Glomerular visceral epithelial cell (primary cell): ENCODE measurements around the gene MEIKIN.

Experiments
- DNase-seq: peaks from one replicate; pipeline ENCODE4 v3.0.0-alpha.2; 2016; ENCODE audit errors: extremely low spot score

MEIKIN gene, protein sequence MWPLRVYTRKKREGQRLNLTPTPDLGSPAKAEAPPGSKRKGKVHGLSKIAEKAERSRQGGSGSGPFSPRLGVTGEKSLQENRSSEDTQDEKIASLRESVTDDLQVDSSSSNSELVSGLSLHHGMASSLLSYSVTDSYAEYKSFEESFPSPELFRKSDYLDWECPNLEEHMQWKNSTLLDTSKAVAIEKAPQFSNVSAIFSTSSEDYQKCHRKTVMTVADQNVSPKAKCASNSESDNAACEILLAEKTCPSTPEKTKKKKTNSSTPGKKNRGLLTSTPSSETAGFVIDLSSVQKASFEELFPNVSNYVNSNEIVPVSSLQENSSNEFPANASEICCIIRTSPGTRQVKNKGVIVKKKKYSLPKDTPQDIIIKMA

DNA sequence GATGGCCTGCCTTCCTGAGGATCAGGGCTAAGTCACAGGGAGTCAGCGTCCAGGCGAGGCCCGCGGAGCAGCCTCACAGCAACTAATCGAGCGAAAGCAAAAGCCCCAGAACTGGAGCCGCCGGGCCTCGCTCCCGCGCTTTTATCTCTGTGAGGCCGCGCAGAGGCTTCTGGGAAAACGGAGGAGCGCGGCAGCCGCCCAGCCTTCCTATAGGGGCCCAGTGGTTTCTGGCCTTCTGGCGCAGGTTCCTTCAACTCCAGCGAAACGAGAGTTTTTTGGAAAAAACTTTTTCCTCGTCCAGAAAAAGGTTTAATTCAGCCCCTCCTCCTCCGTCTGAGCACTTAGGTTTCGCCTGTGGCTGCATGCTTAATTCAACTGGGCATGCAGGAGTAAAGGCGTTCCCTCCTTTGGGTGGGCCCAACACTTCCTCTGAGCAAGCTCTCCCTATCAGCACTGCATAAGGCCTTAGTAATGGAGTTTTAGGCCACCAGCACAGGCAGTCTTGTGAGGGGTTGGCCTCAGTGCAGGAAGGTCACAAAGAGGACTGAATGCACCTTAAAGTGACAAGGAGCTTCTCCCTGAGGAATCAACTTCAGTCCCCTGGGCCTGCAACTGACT, at the start of gene MEIKIN:
Gene MEIKIN (minus strand): TSS at position 113 of the 618 bp plus-strand sequence. CDS start 158 bp downstream, outside the sequence.
- DNase-seq = no peak

DNA sequence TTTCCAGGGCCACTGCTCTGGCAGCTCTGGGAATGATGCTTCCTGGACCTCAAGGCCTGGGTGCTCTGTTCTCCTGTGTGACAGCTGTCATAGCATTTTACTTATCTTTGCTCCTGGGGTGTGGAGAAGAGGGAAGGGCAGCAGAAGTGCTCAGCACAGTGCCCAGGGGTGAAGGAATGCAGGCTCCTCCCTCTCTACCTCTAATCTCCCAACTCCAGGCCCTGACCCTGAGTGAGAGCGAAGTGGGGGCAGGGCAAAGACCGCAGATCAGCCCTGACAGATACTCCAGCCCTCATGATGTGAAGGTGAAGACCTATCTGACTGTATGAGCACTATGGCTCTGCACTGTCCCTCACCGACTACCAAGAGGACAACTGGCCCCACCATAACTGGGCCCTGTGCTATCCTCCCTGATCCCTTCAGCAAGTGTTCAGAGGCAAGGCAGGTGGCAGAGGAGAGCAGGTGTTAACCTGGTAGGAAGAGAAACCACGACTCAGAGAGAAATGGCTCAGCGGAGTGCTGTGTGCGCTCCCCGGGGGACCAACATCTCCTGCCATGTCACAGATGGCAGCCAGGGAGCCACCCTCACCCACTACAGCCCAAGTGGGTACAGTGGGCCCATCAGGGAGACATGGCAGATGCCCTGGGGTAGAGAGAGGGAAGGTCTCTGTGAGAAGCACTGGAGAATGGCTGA, 49.2 kb upstream of the MEIKIN start:
- no peak for DNase-seq

DNA sequence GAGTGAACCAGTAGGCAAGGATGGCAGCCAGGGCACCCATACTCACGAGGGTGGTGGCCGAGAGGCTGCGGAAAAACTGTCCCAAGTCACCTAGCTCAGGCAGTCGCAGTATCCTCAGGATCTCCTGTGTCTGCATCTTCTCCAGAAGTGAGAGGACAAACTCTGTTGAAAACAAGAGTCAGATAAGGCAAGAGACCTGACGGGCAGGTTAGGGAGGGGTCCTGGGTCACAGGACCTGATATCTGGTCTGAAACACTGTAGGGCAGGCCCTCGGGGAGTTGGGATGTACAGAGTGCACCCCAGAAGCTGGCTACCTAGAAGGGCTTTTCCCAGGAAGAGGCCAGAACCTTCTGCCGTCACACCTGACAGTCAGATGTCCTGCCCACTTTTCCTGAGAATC, 48.6 kb upstream of the MEIKIN start:
- DNase-seq = no peak

DNA sequence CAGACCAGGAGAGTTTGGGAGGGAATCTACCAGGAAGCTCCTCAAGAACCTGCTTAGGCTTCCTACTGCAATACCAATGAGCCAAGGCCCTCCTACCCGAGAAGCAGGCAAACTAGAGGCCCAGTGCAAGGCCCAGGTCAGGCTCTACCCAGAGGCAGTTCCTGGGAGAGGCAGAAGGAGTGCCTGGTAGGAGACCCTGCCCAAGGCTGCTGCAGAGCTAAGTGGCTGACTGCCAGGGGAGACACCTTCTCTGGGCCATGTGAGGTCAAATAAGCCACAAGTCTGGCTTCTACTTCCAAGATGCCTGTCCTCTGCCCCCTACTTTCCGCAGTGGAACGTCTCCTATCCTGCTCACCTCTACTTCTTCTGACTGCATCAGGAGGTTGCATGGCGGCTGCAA, 48.2 kb upstream of the MEIKIN start:
- DNase-seq = no peak

DNA sequence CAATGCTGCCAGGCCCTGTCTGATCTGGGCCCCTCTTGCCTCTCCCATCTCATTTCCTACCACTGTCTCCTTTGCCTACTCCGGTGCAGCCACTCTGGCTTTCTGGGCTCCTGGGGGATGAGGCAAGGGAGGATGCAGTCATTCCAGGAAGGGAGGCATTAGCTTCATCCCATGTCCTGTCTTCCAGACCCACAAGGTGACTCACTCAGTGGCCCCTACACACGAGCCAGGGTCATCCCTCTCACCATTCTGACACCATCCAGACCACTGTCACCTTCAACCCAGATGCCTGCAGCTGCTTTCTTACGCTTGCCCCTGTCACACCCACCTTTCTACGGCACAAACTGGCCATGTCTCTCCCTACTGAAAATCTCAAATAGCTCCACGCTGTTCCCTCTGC, 46.9 kb upstream of the MEIKIN start:
- no peak for DNase-seq

DNA sequence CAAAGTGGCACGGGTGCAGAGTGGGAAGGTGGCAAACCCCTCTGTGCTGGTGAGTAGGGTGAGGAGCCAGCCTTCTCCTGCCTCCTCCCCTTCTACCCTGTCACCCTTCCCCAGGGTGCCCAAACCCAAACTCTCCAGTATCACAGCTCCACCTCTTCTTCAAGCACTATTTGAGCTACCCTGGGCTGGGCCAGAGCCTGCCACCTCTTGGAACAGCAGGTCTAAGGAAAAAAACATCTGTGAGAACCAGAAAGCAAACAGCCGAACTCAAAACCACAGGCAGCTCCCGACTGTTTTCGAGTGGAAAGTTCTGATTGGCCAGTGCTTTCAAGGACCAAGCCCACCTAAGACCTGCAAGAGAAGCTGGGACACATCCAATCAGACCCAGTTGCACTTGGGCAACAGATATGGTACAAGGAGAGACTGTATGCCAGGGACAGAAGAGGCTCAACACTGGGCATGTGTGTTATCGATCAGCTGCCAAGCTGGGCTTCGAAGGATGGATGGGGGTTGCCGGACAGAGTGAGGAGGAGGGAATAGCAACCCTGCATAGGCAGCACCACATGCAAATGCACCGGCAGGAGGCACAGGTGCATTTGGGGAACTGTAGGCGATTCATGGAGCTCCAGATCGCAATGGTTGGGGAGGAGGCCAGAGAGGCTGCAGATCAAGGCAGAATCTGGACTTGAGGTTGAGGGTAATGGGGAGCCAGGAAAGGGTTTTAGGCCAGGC, 46.3 kb upstream of the MEIKIN start:
- DNase-seq = no peak

DNA sequence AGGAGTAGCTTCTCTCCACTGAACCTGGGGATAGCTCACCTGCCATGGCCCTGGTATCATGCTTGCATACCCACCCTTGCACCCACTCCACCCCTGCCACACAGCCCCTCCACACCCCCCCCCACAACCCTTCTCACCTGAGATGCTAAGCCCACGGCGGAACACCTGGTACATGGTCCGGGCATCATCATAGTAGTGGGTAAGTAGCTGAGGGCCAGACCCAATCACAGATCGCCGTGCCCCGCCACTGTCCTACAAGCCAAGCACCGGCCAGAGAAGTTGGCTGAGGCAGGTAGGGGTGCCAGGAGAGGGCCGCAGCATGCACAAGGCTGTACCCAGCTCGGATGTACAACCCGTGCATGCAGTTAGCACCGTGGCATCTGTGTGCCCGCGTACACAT, 45.3 kb upstream of the MEIKIN start:
- DNase-seq = no peak

DNA sequence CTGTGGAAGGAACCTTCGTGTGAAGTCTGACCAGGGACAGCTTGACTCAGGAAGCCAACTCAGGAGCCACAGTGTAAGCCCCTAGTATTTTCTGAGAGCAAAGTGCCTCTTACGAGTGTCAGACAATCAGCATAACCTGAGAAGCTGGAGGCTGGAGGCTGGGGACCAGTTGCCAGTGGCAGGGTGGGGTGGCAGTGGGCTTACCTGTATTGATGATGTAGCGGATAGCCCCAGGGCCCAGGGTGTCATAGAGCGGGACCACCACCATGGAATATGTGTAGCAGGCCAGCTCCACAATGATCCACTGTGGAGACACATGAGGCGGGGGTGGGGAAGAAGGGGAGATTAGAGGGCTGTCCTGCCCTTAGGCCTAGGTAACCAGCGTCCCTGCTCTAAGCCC, 43.1 kb upstream of the MEIKIN start:
- no peak for DNase-seq

DNA sequence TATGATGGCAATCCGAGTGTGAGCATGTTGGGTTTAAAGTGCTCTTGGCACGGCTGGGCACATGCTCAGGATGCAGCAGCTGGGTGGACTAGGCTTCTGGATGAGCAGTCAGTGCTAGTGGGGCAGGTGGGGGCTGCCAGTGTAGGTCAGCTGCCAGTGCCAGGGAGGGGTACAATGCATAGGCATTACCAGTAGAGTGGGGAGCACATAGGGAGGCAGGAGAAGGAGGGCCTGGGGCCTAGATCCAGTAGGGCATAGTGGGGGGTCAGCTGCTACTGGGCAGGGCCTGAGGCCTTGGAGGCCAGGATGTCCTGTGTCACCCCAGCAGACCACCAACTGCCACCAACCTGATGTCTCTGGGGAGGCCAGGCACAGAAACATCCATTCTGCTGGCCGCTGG, 41.8 kb upstream of the MEIKIN start:
- no peak for DNase-seq

DNA sequence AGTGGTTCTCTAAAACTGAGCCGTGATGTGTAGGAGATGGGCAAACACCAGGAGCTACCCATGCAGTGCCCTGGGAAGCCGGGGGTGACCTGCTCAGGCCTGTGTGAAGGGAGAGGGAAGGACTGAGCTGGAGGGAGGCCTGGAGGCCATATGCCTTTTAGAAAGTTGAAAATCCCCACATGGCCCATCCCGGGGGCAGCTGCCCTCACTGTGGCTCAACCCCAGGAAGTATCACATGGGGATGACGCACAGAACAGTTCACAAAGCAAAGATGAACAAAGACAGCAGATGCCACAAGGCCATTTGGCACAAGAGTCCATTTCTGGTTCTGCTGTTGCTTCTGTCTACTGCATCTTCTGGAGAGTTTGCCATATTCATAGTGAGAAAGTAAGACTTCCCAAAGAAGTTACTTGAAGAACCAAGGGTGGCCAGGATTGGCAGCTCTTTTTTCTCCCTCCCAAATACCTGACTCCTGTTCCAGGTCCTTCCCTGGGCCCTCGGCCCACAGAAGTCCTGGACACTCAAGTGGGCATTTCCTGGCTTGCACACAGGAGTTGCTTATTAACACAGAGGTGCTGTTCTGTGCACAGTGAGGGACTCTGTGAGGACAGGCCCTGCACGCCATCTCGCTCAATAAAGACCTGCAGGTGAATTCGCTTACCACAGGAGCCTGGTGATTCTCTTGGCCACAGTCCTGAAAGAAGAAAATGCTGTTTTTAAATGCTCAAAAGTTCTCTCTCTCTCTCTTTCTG, 40.9 kb upstream of the MEIKIN start:
- DNase-seq = no peak

DNA sequence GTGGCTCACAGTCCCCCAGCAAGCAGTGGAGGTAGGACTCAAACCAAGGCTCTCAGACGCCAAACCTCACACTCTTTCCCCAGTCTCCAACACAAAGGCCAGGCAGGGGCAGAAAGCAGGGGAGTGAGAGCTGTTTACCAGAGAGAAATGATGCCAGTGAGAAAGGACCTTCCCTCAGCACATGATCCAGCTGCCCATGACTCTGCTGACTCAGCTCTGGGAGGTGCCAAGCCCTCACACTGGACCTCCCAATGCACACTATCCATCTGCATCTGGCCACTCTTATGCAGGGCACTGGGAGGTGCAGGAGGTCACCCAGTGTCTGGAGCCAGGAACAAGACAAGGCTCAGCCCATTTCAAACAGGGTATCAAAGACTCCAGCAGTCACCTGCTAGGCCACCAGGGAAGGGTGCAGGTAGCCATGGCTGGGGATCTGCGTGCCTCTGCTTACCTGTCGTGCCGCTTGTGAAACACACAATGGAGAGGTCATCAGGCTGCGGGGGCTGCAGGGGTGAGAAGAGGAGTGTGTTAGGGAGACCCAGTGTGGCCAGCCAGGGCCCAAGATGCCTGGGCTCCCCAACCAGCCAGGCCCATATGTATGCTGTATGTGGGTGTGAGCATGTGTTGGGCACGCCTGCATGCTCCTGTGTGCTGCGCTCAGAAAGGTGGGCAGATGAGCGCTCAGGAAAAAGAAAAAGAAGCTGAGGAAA, 39.6 kb upstream of the MEIKIN start:
- DNase-seq = no peak

DNA sequence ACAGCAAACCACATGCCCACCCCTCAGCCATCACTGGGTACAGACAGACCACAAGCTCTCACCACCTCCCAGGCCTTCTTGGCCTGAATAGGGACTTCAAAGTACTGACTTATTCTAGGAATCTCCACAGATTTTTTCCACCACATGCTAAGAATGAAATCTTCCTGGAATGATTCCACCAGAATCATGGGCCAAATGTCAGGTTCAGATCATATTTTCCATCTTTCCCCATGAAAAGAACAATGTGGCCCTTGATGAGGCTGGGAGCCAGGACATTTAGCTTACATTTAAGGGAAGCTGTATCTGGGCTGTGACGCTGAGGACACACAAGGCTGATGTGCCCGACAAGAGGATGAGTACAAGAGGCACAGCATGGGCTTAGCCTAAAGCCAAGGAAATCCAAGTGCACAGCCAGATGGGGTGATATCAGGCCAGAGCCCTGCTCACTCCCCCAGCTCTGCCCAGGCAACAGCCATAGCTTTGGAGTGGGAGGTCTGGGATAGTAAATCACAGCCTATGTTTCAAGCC, 37.8 kb upstream of the MEIKIN start:
- no peak for DNase-seq

DNA sequence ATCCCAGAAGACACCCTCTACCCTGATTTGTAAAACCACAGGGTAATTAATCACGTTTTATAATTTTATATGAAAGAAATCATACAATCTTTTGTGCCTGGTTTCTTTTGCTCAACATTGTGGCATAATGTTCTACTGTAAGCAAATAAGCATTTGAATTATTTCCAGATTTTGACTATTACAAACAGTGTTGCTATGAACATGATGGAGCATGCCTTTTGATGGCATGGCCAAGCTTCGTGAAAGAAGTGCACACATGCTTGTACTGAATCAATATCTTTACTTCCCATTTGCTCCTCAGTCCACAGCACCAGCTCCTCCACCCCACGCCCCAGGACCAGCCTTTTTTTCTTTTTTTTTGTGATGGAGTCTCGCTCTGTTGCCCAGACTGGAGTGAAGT, 36.1 kb upstream of the MEIKIN start:
- no peak for DNase-seq

DNA sequence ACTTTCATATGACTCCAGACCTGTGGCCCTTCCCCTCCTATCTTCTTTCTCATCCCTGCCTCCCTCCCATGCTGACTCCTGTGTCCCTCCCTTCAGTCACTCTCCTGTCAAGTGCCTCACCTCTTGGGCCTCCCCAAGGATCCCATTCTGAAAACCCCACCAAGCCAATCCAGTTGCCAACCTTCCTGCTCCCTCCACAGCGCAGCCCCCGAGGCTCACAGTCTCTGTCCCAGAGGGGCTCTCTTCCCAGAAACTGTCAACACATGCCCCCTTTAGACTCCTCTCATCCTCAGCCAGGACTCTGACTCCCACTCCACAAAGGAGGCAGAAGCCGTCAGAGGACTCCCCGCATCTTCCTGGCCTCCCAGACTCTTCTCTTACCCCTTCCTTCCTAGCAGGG, 35.2 kb upstream of the MEIKIN start:
- no peak for DNase-seq

DNA sequence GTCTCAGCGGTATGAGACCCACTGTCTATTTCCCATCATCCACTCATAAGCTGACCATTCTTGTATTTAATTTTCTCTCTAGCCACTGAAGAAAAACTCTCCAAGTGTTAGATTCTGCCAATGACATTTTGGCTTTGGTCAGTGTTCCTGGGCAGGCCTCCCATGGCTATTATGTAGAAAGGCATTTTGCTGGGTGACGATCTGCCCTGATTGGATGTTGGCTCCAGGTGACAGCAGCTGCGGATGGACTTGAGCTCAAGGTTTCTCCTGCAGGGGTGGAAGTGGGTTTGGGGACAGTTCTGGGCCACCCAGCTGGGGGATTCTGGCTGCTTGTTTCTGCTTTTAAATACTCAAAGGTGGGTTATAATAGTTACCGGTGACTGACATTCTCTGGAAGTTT, 34.4 kb upstream of the MEIKIN start:
- DNase-seq = no peak

DNA sequence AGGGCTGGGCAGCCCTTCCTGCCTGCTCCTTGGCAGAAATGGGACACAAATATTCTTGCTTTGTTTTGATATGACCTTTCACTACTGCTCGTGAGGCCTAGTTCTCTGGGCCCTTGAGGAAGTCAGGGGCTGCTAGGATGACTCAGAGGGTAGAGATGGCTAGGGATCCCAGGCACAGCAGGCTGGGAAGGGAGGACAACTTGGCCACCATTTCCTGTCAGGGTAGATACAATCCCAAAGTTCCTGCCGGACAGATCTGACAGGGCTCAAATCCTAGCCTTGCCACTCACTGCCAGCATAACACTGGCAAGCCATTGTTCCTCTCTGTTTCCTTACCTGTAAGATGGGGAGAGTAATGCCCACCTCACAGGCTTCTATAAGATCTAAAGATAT, 31.7 kb upstream of the MEIKIN start:
- DNase-seq = no peak

DNA sequence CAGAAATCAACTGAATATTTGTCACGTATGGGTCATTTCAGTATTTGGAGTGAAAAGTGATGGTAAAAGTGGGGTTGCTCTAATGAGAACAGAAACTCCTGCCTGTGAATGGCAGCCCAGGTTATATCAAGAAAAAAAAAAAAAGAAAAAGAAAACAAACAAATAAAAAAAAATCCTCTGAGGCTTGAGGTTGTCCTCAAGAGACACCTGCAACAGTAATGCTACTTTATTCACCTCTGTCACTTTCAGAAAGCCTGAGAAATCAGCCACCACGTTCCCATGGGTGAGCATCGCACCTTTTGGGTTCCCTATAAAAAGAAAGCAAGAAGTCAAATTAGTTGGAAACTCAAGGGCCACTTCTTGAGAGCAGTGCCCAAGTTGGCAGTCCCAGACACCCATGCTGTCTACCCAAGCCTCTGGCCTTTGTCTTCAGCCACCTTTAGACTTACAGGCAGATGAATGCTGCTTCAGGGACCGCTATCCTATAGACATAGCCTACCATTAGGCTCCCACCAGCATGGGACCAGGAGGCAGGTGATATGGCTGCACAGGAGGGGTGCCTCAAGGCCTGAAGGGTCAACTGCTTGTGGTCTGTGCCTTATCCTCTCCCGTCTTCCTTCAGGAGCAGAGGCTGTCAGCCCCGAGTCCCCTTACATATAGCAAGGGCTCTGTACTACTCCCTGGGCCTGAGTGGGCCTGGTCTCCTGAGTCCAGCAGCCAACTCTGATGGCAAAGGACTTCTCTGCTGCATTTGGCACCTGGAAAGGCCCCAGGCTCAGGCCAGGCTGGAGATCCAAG, 31.1 kb upstream of the MEIKIN start:
- no peak for DNase-seq

DNA sequence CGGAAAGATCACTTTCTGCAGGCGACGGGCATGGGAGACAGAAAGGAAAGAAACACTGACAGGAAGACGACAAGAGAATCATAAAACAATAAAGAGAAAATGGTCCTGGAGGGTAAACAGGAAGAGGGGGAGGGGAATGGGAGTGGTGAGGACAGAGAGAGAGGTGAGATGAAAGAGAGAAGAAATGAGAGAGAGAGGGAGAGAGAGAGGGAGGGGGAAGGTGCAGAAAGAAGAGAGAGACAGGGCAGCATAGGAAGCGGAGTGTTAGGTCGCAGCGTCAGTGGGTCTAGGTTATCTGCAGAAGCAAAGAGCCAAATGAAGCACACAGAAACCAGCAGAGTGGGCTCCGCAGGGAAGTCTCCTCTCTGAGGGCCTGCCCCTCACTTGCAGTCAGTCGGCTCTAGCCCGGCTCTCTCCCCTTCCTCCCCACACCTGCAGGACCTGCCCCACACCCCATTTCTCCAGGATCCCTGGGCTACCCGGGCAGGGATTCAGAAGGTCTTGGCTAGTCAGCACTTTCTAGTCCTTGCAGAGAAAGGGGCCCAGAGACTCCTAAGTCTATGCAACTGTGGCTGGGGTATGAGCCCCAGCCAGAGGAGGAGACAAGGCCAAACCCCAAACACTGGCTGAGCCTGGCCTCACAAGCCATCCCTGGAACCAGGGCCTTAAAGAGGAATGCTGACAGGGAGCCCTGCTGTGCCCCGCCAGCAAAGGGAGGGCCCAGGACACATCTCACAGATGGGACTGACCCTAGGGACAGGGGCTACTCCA, 29.7 kb upstream of the MEIKIN start:
- no peak for DNase-seq

DNA sequence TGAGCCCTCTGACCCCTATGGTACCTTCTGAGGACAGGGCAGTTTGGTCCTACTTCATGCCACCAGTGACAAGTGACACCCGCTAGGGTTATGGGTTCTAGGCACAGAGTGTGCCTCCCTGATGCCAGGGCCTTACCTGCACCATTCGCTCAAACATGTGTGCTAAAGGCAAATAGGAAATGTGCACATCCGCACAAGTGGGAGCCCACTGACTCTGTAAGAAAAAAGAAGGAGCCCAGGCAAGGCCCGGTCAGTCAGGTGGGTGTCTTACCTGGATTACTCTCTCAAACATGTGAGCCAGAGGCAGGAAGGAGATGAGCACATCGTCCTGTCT, 29.1 kb upstream of the MEIKIN start:
- no peak for DNase-seq
